Epithelial cell of proximal tubule (primary cell): ENCODE measurements around the gene CHN2. TPM values are rescaled to one million over a fixed set of nuclear protein-coding genes. Genes with fewer than 3 reads are reported as not detected.

Experiments
- DNase-seq: peaks from one replicate; pipeline ENCODE4 v3.0.0-alpha.2; 2011; ENCODE audit warnings: low read depth
- H3K4me3 ChIP-seq: 2 replicates; pipeline ENCODE4 v1.5.1; 2011; ENCODE audit warnings: low read depth, mild to moderate bottlenecking, low read length
- CTCF ChIP-seq: conservative IDR thresholded peaks from 2 replicates; pipeline ENCODE4 v1.5.1; 2012; ENCODE audit warnings: low read depth, mild to moderate bottlenecking, low read length
- total RNA-seq: library from RNA; depleted of rRNA; stranded (reverse); fragments of >200 nt; gene quantifications from 2 replicates; pipeline ENCODE4 v1.2.3, GENCODE V29; 2015

Gene CHN2
- total RNA-seq, 1 donor from 2014 or later, result 0.35 TPM

GRCh38 chr7:29502133-29502532, 307.6 kb downstream of the CHN2 start:
- no peak for TF ChIP-seq CTCF
- DNase-seq, result no peak
- no peak overlapping the region for H3K4me3 ChIP-seq

- DNase-seq, result no peak
- no peak overlapping the region for H3K4me3 ChIP-seq
- TF ChIP-seq CTCF, result no peak
These were observed 311.4 kb downstream of the CHN2 start for GRCh38 chr7:29505931-29506330.

- no peak overlapping the region for H3K4me3 ChIP-seq
- DNase-seq, result no peak
These were observed 314.0 kb downstream of the CHN2 start for GRCh38 chr7:29508608-29509007.

GRCh38 chr7:29510028-29510427, 315.5 kb downstream of the CHN2 start:
- no peak for TF ChIP-seq CTCF
- no peak overlapping the region for H3K4me3 ChIP-seq
- no peak for DNase-seq

More at GRCh38 chr7:29508608-29509007, 314.0 kb downstream of the CHN2 start:
- TF ChIP-seq CTCF, result no peak

GRCh38 chr7:29511337-29511736, 316.8 kb downstream of the CHN2 start:
- TF ChIP-seq CTCF, result no peak

GRCh38 chr7:29511851-29512250, 317.3 kb downstream of the CHN2 start:
- H3K4me3 ChIP-seq, result no peak overlapping the region
- TF ChIP-seq CTCF, result no peak
- DNase-seq, result no peak

More at GRCh38 chr7:29511337-29511736, 316.8 kb downstream of the CHN2 start:
- no peak for DNase-seq
- H3K4me3 ChIP-seq, result no peak overlapping the region

- no peak for DNase-seq
- no peak overlapping the region for H3K4me3 ChIP-seq
- no peak for TF ChIP-seq CTCF
These were observed 321.9 kb downstream of the CHN2 start for GRCh38 chr7:29516491-29516890.
